OCI-LY1 (cell line): ENCODE results near the gene HDDC3.

ENCODE experiments used
- EZH2 ChIP-seq: fragments of 200-600 bp; sonication (generic), shearing (Covaris generic); IDR thresholded peaks from 2 replicates; pipeline ENCODE4 v1.8.0; 2017; ENCODE audit warnings: borderline replicate concordance, mixed run types, mild to moderate bottlenecking, antibody characterized with exemption, low read length, moderate library complexity, mixed read lengths
- TF ChIP-seq, protein P1 (sequence below): fragments of 200-600 bp; sonication (generic), shearing (Covaris generic); IDR thresholded peaks from 2 replicates; pipeline ENCODE4 v1.5.1; 2017; ENCODE audit warnings: mild to moderate bottlenecking, antibody characterized with exemption, low read length, moderate library complexity, mixed read lengths

DNA sequence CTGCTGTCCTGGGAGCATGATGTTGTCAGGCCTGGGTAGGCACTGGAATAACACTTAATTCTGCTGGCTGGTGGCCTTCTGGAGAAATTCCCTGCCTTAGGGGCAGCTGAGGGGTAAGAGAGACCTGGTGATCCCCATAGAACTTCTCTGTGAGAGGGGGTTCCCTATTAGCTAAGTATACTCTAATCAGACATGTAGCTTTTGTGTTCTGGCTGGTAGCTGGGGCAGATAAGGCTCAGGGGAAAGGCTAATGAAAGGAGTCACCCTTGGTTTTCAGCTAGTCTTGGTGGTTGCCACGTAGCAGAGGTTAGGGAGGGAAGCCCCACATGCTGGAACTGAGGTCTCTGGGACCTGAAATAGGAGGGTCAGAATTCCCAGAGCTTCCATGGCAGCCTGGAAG, 952 bp upstream of the HDDC3 start:
- TF ChIP-seq, protein P1, sequence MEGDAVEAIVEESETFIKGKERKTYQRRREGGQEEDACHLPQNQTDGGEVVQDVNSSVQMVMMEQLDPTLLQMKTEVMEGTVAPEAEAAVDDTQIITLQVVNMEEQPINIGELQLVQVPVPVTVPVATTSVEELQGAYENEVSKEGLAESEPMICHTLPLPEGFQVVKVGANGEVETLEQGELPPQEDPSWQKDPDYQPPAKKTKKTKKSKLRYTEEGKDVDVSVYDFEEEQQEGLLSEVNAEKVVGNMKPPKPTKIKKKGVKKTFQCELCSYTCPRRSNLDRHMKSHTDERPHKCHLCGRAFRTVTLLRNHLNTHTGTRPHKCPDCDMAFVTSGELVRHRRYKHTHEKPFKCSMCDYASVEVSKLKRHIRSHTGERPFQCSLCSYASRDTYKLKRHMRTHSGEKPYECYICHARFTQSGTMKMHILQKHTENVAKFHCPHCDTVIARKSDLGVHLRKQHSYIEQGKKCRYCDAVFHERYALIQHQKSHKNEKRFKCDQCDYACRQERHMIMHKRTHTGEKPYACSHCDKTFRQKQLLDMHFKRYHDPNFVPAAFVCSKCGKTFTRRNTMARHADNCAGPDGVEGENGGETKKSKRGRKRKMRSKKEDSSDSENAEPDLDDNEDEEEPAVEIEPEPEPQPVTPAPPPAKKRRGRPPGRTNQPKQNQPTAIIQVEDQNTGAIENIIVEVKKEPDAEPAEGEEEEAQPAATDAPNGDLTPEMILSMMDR: no peak
- TF ChIP-seq EZH2: no peak
